HepG2 (cell line): ENCODE data around the gene HID1.
"Not testable (repeated sequence)": the region's sequence is repeated elsewhere in the genome, so short reads cannot be mapped to it uniquely, and the experiment has no call there.

Experiments
- ARNT2 ChIP-seq: sonication (generic); formaldehyde crosslinking; IDR thresholded peaks from 2 replicates; pipeline ENCODE4 v1.8.0; 2022; ENCODE audit warnings: mild to moderate bottlenecking, low read depth, missing genetic modification reagents, moderate library complexity
- CBX1 ChIP-seq: IDR thresholded peaks from one replicate; pipeline ENCODE4 v1.6.1; 2016; ENCODE audit warnings: antibody characterized with exemption, low read depth
- CEBPB ChIP-seq: IDR thresholded peaks from 2 replicates; pipeline ENCODE4 v1.6.1; 2011; ENCODE audit warnings: low read depth, low read length, improper control_type of control experiment, borderline replicate concordance
- POLR2AphosphoS5 ChIP-seq: IDR thresholded peaks from 2 replicates; pipeline ENCODE4 v1.6.1; 2012; ENCODE audit warnings: low read depth, low read length
- TAF1 ChIP-seq: sonication (generic); formaldehyde crosslinking; IDR thresholded peaks from 2 replicates; pipeline ENCODE4 v1.4.0; 2020; ENCODE audit warnings: missing genetic modification reagents
- TP53 ChIP-seq: sonication (generic); formaldehyde crosslinking; conservative IDR thresholded peaks from 2 replicates; pipeline ENCODE4 v1.4.0; 2020; ENCODE audit warnings: missing genetic modification reagents
- ZNF121 ChIP-seq: sonication (generic); formaldehyde crosslinking; IDR thresholded peaks from 2 replicates; pipeline ENCODE4 v1.5.0; 2020; ENCODE audit warnings: mild to moderate bottlenecking, missing genetic modification reagents
- ZSCAN29 ChIP-seq: sonication (generic); formaldehyde crosslinking; conservative IDR thresholded peaks from 2 replicates; pipeline ENCODE4 v1.4.0; 2020; ENCODE audit warnings: mild to moderate bottlenecking, missing genetic modification reagents
- TF ChIP-seq, protein P1 (sequence below): sonication (generic); formaldehyde crosslinking; IDR thresholded peaks from 2 replicates; pipeline ENCODE4 v1.5.0; 2020; ENCODE audit warnings: mild to moderate bottlenecking, missing genetic modification reagents, moderate library complexity
- TF ChIP-seq, protein P2 (sequence below): fragments of 450-650 bp; IDR thresholded peaks from 2 replicates; pipeline ENCODE4 v1.6.1; 2017; ENCODE audit warnings: mild to moderate bottlenecking
- TF ChIP-seq, protein P3 (sequence below): sonication (generic); formaldehyde crosslinking; IDR thresholded peaks from 2 replicates; pipeline ENCODE4 v1.5.0; 2020; ENCODE audit warnings: missing genetic modification reagents, mild to moderate bottlenecking, borderline replicate concordance

DNA sequence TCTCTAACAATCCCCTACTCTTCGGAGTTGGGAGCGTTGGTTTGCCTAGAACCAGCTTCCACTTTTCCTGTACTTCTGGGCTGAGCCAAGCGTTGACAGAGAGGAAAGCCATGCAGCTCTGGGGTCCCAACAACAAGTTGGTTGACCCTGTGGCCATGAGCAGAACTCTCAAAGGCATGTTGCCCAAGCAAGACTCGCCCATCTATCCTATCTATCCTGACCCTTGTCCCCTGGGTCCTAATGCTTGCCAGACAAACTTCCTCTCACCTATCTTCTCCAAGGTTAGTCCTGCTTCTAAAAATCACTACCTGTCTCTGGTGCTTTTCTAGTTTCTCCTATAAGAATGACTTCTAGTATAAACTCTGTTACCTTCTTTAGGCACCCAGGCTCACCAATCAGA, 63.5 kb downstream of the HID1 start:
- not testable (repeated sequence) for TF ChIP-seq TP53 (CRISPR knock-in tag); ZNF121; CEBPB; POLR2AphosphoS5; ZSCAN29 (CRISPR knock-in tag); ARNT2 (CRISPR knock-in tag); CBX1; TAF1 (CRISPR knock-in tag)
- TF ChIP-seq, protein P1, sequence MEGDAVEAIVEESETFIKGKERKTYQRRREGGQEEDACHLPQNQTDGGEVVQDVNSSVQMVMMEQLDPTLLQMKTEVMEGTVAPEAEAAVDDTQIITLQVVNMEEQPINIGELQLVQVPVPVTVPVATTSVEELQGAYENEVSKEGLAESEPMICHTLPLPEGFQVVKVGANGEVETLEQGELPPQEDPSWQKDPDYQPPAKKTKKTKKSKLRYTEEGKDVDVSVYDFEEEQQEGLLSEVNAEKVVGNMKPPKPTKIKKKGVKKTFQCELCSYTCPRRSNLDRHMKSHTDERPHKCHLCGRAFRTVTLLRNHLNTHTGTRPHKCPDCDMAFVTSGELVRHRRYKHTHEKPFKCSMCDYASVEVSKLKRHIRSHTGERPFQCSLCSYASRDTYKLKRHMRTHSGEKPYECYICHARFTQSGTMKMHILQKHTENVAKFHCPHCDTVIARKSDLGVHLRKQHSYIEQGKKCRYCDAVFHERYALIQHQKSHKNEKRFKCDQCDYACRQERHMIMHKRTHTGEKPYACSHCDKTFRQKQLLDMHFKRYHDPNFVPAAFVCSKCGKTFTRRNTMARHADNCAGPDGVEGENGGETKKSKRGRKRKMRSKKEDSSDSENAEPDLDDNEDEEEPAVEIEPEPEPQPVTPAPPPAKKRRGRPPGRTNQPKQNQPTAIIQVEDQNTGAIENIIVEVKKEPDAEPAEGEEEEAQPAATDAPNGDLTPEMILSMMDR (CRISPR knock-in tag): not testable (repeated sequence)
- TF ChIP-seq, protein P2, sequence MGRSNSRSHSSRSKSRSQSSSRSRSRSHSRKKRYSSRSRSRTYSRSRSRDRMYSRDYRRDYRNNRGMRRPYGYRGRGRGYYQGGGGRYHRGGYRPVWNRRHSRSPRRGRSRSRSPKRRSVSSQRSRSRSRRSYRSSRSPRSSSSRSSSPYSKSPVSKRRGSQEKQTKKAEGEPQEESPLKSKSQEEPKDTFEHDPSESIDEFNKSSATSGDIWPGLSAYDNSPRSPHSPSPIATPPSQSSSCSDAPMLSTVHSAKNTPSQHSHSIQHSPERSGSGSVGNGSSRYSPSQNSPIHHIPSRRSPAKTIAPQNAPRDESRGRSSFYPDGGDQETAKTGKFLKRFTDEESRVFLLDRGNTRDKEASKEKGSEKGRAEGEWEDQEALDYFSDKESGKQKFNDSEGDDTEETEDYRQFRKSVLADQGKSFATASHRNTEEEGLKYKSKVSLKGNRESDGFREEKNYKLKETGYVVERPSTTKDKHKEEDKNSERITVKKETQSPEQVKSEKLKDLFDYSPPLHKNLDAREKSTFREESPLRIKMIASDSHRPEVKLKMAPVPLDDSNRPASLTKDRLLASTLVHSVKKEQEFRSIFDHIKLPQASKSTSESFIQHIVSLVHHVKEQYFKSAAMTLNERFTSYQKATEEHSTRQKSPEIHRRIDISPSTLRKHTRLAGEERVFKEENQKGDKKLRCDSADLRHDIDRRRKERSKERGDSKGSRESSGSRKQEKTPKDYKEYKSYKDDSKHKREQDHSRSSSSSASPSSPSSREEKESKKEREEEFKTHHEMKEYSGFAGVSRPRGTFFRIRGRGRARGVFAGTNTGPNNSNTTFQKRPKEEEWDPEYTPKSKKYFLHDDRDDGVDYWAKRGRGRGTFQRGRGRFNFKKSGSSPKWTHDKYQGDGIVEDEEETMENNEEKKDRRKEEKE: not testable (repeated sequence)
- TF ChIP-seq, protein P3, sequence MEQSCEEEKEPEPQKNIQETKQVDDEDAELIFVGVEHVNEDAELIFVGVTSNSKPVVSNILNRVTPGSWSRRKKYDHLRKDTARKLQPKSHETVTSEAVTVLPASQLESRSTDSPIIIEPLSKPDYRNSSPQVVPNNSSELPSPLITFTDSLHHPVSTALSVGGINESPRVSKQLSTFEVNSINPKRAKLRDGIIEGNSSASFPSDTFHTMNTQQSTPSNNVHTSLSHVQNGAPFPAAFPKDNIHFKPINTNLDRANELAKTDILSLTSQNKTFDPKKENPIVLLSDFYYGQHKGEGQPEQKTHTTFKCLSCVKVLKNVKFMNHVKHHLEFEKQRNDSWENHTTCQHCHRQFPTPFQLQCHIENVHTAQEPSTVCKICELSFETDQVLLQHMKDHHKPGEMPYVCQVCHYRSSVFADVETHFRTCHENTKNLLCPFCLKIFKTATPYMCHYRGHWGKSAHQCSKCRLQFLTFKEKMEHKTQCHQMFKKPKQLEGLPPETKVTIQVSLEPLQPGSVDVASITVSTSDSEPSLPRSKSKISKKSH (CRISPR knock-in tag): not testable (repeated sequence)
